SK-N-SH (cell line): ENCODE results near the gene RAB23. TPM values are rescaled to one million over a fixed set of nuclear protein-coding genes. Genes with fewer than 3 reads are reported as not detected.

ENCODE experiments used
- CTCF ChIA-PET: fragments of 300-600, 350-600 bp; formaldehyde crosslinking; extraction: SDS; loops from one replicate; lab custom pipeline; 2021; lab: Yijun Ruan, JAX
- POLR2A ChIA-PET: fragments of 350-600 bp; sonication (Branson Sonifier 250); formaldehyde crosslinking; extraction: SDS; loops from one replicate; lab custom pipeline; 2020; ENCODE audit warnings: antibody characterized with exemption, inconsistent platforms; lab: Yijun Ruan, JAX
- DNase-seq: peaks from one replicate; pipeline ENCODE4 v3.0.0; 2012
- H2AFZ ChIP-seq: fragments of 200-600 bp; sonication (generic); 2 replicates; pipeline ENCODE4 v1.8.1; 2016; ENCODE audit warnings: antibody characterized with exemption, mild to moderate bottlenecking, low read depth
- H3F3A ChIP-seq: fragments of 200-600 bp; sonication (generic); replicated peaks from 2 replicates; pipeline ENCODE3; 2016; ENCODE audit warnings: antibody characterized with exemption, mild to moderate bottlenecking; ENCODE audit not compliant: insufficient read depth
- H3K27ac ChIP-seq, 2 experiments: fragments of 200-500 bp in 1 of 2; fragments of 200-600 bp in 1 of 2; sonication (Bioruptor generic) in 1 of 2; sonication (generic), shearing (Covaris generic) in 1 of 2; 2 replicates each; pipeline versions ENCODE4 v1.5.1 to v1.6.1; 2014 to 2016; ENCODE audit warnings: low read depth in 2 of 2, inconsistent platforms in 1 of 2, low read length in 1 of 2, mild to moderate bottlenecking in 1 of 2, mixed read lengths in 1 of 2
- H3K27me3 ChIP-seq: fragments of 200-600 bp; sonication (generic), shearing (Covaris generic); 2 replicates; pipeline ENCODE4 v1.6.1; 2016; ENCODE audit warnings: mixed run types; ENCODE audit not compliant: insufficient read depth
- H3K36me3 ChIP-seq, 2 experiments: fragments of 200-500 bp in 1 of 2; fragments of 200-600 bp in 1 of 2; sonication (Bioruptor generic) in 1 of 2; sonication (generic) in 1 of 2; replicated peaks in 1 of 2; 2 replicates each; pipeline versions ENCODE3 to v1.5.1; 2014 to 2016; ENCODE audit warnings: low read length in 1 of 2, mild to moderate bottlenecking in 1 of 2; ENCODE audit not compliant: insufficient read depth in 2 of 2, control insufficient read depth in 1 of 2
- H3K4me1 ChIP-seq, 2 experiments: fragments of 200-500 bp in 1 of 2; fragments of 200-600 bp in 1 of 2; sonication (Bioruptor generic) in 1 of 2; sonication (generic), shearing (Covaris generic) in 1 of 2; 2 replicates each; pipeline versions ENCODE4 v1.5.1 to v1.6.1; 2014 to 2016; ENCODE audit warnings: low read depth in 1 of 2, low read length in 1 of 2, mixed run types in 1 of 2; ENCODE audit not compliant: insufficient read depth in 2 of 2, control insufficient read depth in 1 of 2
- H3K4me2 ChIP-seq: fragments of 200-600 bp; sonication (generic), shearing (Covaris generic); 2 replicates; pipeline ENCODE4 v1.6.1; 2017; ENCODE audit warnings: mixed run types
- H3K4me3 ChIP-seq, 2 experiments: fragments of 200-500 bp in 1 of 2; fragments of 200-600 bp in 1 of 2; sonication (Bioruptor generic) in 1 of 2; sonication (generic), shearing (Covaris generic) in 1 of 2; 2 replicates each; pipeline versions ENCODE4 v1.5.1 to v1.8.1; 2014 to 2016; ENCODE audit warnings: low read depth in 2 of 2, inconsistent platforms in 1 of 2, low read length in 1 of 2, mild to moderate bottlenecking in 1 of 2, mixed read lengths in 1 of 2, moderate library complexity in 1 of 2
- H3K79me2 ChIP-seq: fragments of 200-600 bp; sonication (generic); 2 replicates; pipeline ENCODE4 v1.8.1; 2017; ENCODE audit warnings: mild to moderate bottlenecking; ENCODE audit not compliant: insufficient read depth
- H3K9ac ChIP-seq: fragments of 200-600 bp; sonication (generic); 2 replicates; pipeline ENCODE4 v1.6.1; 2017; ENCODE audit warnings: mixed run types
- H3K9me2 ChIP-seq: fragments of 200-600 bp; sonication (generic); 2 replicates; pipeline ENCODE4 v1.6.1; 2017; ENCODE audit warnings: mixed run types
- H3K9me3 ChIP-seq: fragments of 200-600 bp; sonication (generic); 2 replicates; pipeline ENCODE4 v1.6.1; 2017; ENCODE audit warnings: mixed run types, mild to moderate bottlenecking, moderate library complexity
- H4K20me1 ChIP-seq: fragments of 200-600 bp; sonication (generic); 2 replicates; pipeline ENCODE4 v1.6.1; 2017; ENCODE audit warnings: mild to moderate bottlenecking, mixed run types; ENCODE audit not compliant: insufficient read depth
- EP300 ChIP-seq, 2 experiments: IDR thresholded peaks; 2 replicates each; pipeline versions ENCODE4 v1.4.0 to v1.6.1; 2012; ENCODE audit warnings: borderline replicate concordance in 1 of 2, low read depth in 1 of 2, low read length in 1 of 2
- FOSL2 ChIP-seq: IDR thresholded peaks from 2 replicates; pipeline ENCODE4 v1.4.0; 2012; ENCODE audit warnings: low read depth, mild to moderate bottlenecking, moderate library complexity, borderline replicate concordance
- GABPA ChIP-seq: IDR thresholded peaks from 2 replicates; pipeline ENCODE4 v1.4.0; 2012; ENCODE audit warnings: low read depth, mild to moderate bottlenecking
- JUND ChIP-seq: IDR thresholded peaks from 2 replicates; pipeline ENCODE4 v1.4.0; 2012
- NRF1 ChIP-seq: IDR thresholded peaks from 2 replicates; pipeline ENCODE4 v1.6.1; 2012; ENCODE audit warnings: low read depth, mild to moderate bottlenecking, low read length
- PBX3 ChIP-seq: IDR thresholded peaks from 2 replicates; pipeline ENCODE4; 2012
- TCF12 ChIP-seq: IDR thresholded peaks from 2 replicates; pipeline ENCODE4 v1.4.0; 2012
- USF1 ChIP-seq: IDR thresholded peaks from 2 replicates; pipeline ENCODE4 v1.4.0; 2012; ENCODE audit warnings: low read depth, borderline replicate concordance
- WGBS: methylation state at CpG from one replicate; pipeline ENCODE4 v1.1.6; 2017; ENCODE audit warnings: low lambda C conversion rate; 5-methylcytosine and 5-hydroxymethylcytosine counted together
- polyA plus RNA-seq, 3 experiments: library from polyadenylated mRNA; depleted of rRNA; stranded (reverse); fragments of >200 nt; gene quantifications; 2 replicates each; pipeline ENCODE4 v1.2.3, GENCODE V29; 2012

Gene RAB23
- polyA plus RNA-seq, 1 of the 3 experiments (the other 2 are of a cell fraction), result 6.6 TPM

GRCh38 chr6:57158658-57159057 lies 63.4 kb downstream of the RAB23 start:
- Histone ChIP-seq H3K36me3 (peaks cover 37 to 65% of the 10 kb centered on the region in 2 experiments), H3F3A (peaks cover 21% of the 10 kb centered on the region), H3K9me2 (no peaks in the 10 kb centered on the region), H3K4me2 (no peak overlapping the region), H4K20me1 (no peaks in the 10 kb centered on the region), H3K4me1 (no peaks in the 10 kb centered on the region; a peak in 1 of 4 replicates), H3K9ac (no peak overlapping the region), H3K4me3 (no peak overlapping the region), H3K79me2 (no peaks in the 10 kb centered on the region), H3K27me3 (no peaks in the 10 kb centered on the region), H2AFZ (no peak overlapping the region), H3K27ac (peak overlapping the region in 1 of 2 experiments; percentile 45; a peak in 2 of 4 replicates), H3K9me3 (no peaks in the 10 kb centered on the region)
- ChIA-PET CTCF (interaction anchor here (0.9 kb wide), 1 partner anchor 135 kb away, joined by 3 read pairs; no protein-coding TSS in a partner anchor), POLR2A (no interaction called here)
- TF ChIP-seq NRF1 (no peak), PBX3 (peak; percentile 81), FOSL2 (peak; percentile 56; the same call in 1 of the 2 replicates), GABPA (no peak), JUND (peak; percentile 61)
- no peak for DNase-seq

GRCh38 chr6:57147955-57148858 lies 73.9 kb downstream of the RAB23 start:
- no peak overlapping the region for H3K9ac ChIP-seq
- no peak overlapping the region for H3K4me3 ChIP-seq
- peak overlapping the region in 1 of 2 experiments; percentile 25; a peak in 1 of 4 replicates for H3K27ac ChIP-seq
- H3K9me3 ChIP-seq, result no peaks in the 10 kb centered on the region
- H3K79me2 ChIP-seq, result peaks cover 4% of the 10 kb centered on the region; the same call in 1 of the 2 replicates
- H3K36me3 ChIP-seq, result peaks cover 48 to 69% of the 10 kb centered on the region in 2 experiments
- WGBS, result 79% methylated on average over 7 of the region's 7 CpGs
- peaks cover 7% of the 10 kb centered on the region for H3F3A ChIP-seq
- no peaks in the 10 kb centered on the region for H3K27me3 ChIP-seq
- DNase-seq, result no peak
- TF ChIP-seq PBX3 (peak; percentile 33; the same call in 1 of the 2 replicates), JUND (0 out of 2 replicates have a peak, but pooled peaks have one; percentile 20), USF1 (no peak), EP300 (IDR thresholded peaks at IDR 0.05; ENCODE audit: borderline replicate concordance in 1 of 2, low read depth in 1 of 2, low read length in 1 of 2) (0 out of 4 replicates have a peak, but pooled peaks of 1 of the 2 experiments have one; percentile 13), TCF12 (peak; percentile 46; the same call in 1 of the 2 replicates)
- H3K4me2 ChIP-seq, result no peak overlapping the region
- no peaks in the 10 kb centered on the region for H3K9me2 ChIP-seq
- ChIA-PET CTCF (no interaction called here), POLR2A (no interaction called here)
- H3K4me1 ChIP-seq, result no peaks in the 10 kb centered on the region
- no peak overlapping the region for H2AFZ ChIP-seq
- H4K20me1 ChIP-seq, result no peaks in the 10 kb centered on the region
